ACC112 (cell line): ENCODE data around the gene SRM.
A peak's percentile ranks its signal among the peaks of the same experiment; 100 is the strongest.
"Not testable (repeated sequence)": the region's sequence is repeated elsewhere in the genome, so short reads cannot be mapped to it uniquely, and the experiment has no call there.

Experiments
- H2AFZ ChIP-seq: fragments of 200-600 bp; sonication (generic); one replicate; pipeline ENCODE4 v1.6.0; 2017; ENCODE audit warnings: antibody characterized with exemption, low read length; ENCODE audit not compliant: unreplicated experiment
- H3K27ac ChIP-seq: fragments of 200-600 bp; sonication (generic); 2 replicates; pipeline ENCODE4 v1.5.1; 2014; ENCODE audit warnings: low read depth, mild to moderate bottlenecking, antibody characterized with exemption, low read length, moderate library complexity
- H3K27me3 ChIP-seq: fragments of 200-600 bp; sonication (generic); 2 replicates; pipeline ENCODE4 v1.6.1; 2014; ENCODE audit warnings: mild to moderate bottlenecking, antibody characterized with exemption, low read length, moderate library complexity, mixed read lengths; ENCODE audit not compliant: insufficient read depth
- H3K36me3 ChIP-seq: fragments of 200-600 bp; sonication (generic); 2 replicates; pipeline ENCODE4 v1.6.1; 2016; ENCODE audit warnings: mild to moderate bottlenecking, antibody characterized with exemption, low read length, moderate library complexity, mixed read lengths; ENCODE audit not compliant: insufficient read depth
- H3K4me1 ChIP-seq: fragments of 200-600 bp; sonication (generic); one replicate; pipeline ENCODE4 v1.6.1; 2016; ENCODE audit warnings: low read length, mixed read lengths; ENCODE audit not compliant: insufficient read depth, unreplicated experiment, control insufficient read depth
- H3K4me3 ChIP-seq: fragments of 200-600 bp; sonication (generic); 2 replicates; pipeline ENCODE4 v1.5.1; 2014; ENCODE audit warnings: mild to moderate bottlenecking, low read depth, low read length
- H3K79me2 ChIP-seq: fragments of 200-600 bp; sonication (generic); one replicate; pipeline ENCODE4 v1.6.0; 2016; ENCODE audit warnings: low read length; ENCODE audit not compliant: control insufficient read depth, unreplicated experiment, insufficient read depth

SRM gene

DNA sequence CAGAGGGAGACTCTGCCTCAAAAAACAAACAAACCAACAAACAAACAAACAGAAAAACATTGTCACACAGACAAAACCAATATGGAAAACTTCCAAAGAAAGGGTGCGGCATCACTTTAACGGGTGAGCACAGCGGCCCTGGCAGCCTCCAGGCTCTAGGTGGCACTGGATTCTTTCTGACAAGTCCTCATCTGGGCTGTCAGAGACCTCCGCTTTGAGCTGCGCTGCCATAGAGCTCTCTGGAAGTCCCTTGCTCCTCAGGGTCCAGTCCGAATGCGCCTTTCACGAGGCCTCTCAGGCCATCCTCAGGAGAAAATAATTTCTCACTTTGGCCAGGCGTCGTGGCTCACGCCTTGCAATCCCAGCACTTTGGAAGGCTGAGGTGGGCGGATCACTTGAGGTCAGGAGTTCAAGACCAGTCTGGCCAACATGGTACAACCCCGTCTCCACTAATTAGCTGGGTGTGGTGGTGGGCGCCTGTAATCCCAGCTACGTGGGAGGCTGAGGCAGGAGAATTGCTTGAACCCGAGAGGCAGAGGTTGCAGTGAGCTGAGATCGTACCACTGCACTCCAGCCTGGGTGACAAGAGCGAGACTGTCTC is 4.2 kb upstream of the SRM start:
- H3K27me3 ChIP-seq, H3K4me3 ChIP-seq, H3K4me1 ChIP-seq, H2AFZ ChIP-seq, H3K27ac ChIP-seq: not testable (repeated sequence)
- peaks cover 11% of the 10 kb centered on the region for H3K79me2 ChIP-seq
- peaks cover 19% of the 10 kb centered on the region for H3K36me3 ChIP-seq

DNA sequence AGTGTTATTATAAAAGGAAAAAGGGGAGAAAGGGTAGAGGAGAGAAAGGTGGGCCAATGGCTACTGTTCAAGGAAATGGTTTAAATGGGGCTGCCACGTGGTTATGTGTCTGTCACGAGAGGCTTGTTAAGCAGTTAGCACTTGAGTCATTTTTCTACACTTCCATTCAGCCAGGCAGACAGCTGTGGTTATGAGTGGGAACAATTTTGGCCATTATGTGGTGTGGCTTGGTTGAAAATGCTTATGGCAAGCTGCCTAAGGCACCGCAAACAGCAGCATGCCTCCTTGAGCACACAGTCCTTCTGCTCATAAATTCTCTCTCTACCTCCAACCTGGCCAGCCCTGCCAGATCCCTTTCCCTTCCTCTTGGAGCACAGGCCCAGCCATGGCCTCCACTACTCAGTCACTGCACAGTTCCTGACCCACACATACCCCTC is 3.2 kb upstream of the SRM start:
- Histone ChIP-seq H3K27me3 (no peaks in the 10 kb centered on the region), H3K4me1 (peaks cover 5% of the 10 kb centered on the region), H3K36me3 (peaks cover 19% of the 10 kb centered on the region), H3K27ac (no peak overlapping the region), H3K4me3 (no peak overlapping the region), H3K79me2 (peaks cover 18% of the 10 kb centered on the region), H2AFZ (no peak overlapping the region)

DNA sequence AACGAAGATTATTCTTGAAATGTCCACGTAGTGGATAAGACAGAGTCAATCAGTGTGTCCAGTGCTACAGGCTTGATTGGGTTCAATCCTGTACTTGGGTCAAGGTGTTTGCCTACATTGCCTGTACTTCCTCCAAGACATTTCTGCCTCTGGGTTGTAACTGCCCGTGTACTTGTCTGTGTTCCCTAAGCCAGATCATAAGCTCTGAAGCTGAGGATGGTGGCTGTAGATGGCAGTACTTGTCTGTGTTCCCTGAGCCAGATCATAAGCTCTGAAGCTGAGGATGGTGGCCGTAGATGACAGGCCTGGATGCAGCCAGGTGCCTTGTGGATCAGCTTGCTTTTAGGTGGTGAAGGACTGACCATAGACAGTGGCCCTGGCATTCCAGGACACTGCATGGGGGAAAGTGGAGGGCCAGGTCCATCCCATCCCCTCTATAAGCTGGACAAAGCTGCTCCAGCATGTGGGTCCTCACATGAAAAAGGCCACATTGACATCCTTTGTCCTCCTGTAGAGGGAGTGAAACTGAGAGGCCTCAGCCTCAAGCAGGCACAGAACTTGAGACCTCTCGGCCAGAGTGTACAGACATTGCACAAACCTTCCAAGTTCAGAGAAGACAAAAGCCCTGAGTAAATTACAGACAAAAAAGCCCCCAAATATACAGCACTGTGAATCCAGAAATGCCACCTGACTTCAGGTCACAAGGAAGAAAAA is 2.0 kb upstream of the SRM start:
- Histone ChIP-seq H3K36me3 (peaks cover 13% of the 10 kb centered on the region), H3K27ac (no peak overlapping the region)

DNA sequence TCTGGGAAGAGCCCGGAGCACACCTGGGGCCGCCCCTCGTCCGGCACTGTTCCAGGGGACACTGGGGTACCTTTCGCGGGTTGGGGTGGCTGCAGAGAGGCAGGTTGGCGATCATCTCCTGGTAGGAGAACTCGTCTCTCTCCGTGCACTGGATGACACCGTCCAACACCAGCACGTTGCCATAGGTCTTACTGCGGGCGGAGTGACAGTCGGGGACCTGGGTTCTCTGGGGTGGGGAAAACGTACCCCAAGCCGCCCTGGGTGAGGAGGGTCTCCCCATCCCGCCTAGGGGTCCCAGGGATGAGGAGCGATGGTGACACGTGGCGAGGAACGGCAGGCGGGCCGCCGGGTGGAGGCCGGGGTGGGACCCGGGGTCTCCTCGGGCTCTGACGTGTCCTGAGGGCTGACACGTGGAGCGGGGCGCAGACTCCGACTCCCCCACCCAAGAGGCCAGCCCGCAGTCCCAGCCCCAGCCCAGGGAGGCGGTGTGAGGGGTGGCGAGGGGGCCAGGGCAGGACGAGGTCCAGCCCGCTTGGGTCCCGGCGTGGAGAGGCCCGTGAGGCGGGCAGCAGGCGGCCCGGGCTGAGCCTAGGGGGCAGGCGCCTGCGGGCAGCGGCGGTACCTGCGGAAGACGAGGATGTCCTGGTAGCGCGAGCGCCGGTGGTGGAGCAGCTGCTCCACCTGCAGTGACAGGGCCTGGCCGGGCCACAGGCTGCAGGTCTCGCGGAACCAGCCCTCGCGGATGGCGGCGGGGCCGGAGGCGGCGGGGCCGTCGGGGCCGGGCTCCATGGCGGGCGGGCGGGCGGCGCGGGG is 457 bp downstream of the SRM start:
- Histone ChIP-seq H3K79me2 (peaks cover 18% of the 10 kb centered on the region), H3K36me3 (no peaks in the 10 kb centered on the region; the same call in 1 of the 2 replicates), H3K4me3 (peak overlapping the region; percentile 95), H3K27ac (no peak overlapping the region), H3K27me3 (no peaks in the 10 kb centered on the region), H2AFZ (peak overlapping the region; percentile 13), H3K4me1 (peaks cover 5% of the 10 kb centered on the region)

More for the DNA sequence above, 2.0 kb upstream of the SRM start:
- Histone ChIP-seq H3K79me2 (peaks cover 18% of the 10 kb centered on the region), H3K4me1 (peaks cover 5% of the 10 kb centered on the region), H2AFZ (no peak overlapping the region), H3K27me3 (no peaks in the 10 kb centered on the region), H3K4me3 (peak overlapping the region; percentile 86; the same call in 1 of the 2 replicates)

DNA sequence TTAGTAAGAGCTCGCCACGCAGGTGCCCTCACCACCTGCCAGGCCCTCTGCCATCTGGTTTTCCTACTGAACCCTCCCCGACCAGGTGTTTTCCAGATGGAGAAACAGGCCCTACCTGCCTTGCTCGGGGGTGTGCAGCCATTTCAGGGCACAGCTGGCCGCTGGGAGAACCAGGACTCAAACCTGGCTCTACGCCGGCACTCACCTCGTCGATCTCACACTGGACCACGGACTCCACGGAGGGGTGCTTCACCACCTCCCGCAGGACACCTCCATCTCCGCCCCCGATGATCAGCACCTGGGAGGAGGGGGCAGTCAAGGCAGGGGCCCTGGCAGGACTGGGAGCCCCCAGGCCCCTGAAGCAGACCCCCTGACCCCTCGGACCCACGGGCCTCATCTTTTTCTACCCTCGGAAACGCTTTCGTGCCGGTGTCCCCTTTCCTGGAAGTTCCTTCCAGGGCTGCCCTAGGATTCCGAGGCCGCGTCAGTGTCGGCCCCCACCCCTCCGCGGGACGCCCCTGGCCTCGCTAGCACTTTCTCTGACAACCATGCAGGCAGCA is 1.1 kb downstream of the SRM start:
- Histone ChIP-seq H2AFZ (no peak overlapping the region), H3K4me1 (peaks cover 5% of the 10 kb centered on the region), H3K4me3 (peak overlapping the region; percentile 95), H3K36me3 (no peaks in the 10 kb centered on the region; the same call in 1 of the 2 replicates), H3K27me3 (no peaks in the 10 kb centered on the region), H3K27ac (no peak overlapping the region), H3K79me2 (peaks cover 18% of the 10 kb centered on the region)

GRCh38 chr1:11058026-11058425 is 1.8 kb downstream of the SRM start:
- Histone ChIP-seq H3K27ac (no peak overlapping the region), H3K79me2 (peaks cover 18% of the 10 kb centered on the region), H3K4me3 (no peak overlapping the region; the same call in 1 of the 2 replicates), H3K27me3 (no peaks in the 10 kb centered on the region), H3K36me3 (no peaks in the 10 kb centered on the region; the same call in 1 of the 2 replicates), H2AFZ (no peak overlapping the region), H3K4me1 (peaks cover 5% of the 10 kb centered on the region)

DNA sequence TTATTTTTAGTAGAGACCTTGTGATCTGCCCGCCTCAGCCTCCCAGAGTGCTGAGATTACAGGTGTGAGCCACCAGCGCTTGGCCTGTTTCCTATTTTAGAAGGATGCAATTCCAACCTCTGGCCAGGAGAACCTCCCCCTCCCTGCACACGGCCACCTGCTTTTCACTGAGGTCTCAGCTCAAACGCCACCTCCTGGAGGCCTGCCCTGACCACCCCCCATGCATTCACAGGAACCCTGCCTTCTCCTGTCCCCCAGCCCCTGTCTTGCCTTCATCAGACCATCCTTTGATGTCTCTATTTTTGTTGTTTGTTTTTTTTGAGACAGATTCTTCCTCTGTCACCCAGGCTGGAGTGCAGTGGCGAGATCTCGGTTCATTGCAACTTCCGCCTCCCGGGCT is 2.3 kb downstream of the SRM start:
- Histone ChIP-seq H3K36me3 (no peaks in the 10 kb centered on the region; the same call in 1 of the 2 replicates), H3K4me3 (no peak overlapping the region; the same call in 1 of the 2 replicates), H3K79me2 (peaks cover 18% of the 10 kb centered on the region), H3K4me1 (peaks cover 5% of the 10 kb centered on the region), H3K27ac (no peak overlapping the region), H3K27me3 (no peaks in the 10 kb centered on the region), H2AFZ (no peak overlapping the region)

DNA sequence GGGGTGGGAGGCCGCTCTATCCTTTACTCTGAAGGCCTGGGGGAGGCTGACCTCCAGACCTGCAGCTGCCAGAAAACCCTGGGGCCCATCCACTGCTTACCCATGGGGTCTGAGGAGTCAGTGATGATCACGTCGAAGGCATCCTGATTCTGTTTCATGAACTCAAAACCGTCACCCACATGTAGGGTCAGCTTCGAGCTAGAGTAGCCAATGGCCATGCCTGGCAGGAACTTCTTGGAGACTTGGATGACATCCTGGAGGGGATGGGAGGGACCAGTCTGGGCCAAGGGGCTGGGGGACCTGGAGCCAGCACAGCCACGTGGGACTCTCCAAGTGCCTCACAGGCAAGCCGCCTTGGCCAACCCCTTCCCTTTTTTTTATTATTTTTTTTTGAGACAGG is 3.3 kb downstream of the SRM start:
- Histone ChIP-seq H3K4me3 (no peak overlapping the region), H3K27ac (no peak overlapping the region), H3K27me3 (no peaks in the 10 kb centered on the region), H2AFZ (no peak overlapping the region), H3K79me2 (peaks cover 15% of the 10 kb centered on the region), H3K4me1 (peaks cover 2% of the 10 kb centered on the region), H3K36me3 (no peaks in the 10 kb centered on the region; the same call in 1 of the 2 replicates)

- H3K27me3 ChIP-seq = no peaks in the 10 kb centered on the region
Observed at GRCh38 chr1:11055676-11056075, 4.1 kb downstream of the SRM start.

DNA sequence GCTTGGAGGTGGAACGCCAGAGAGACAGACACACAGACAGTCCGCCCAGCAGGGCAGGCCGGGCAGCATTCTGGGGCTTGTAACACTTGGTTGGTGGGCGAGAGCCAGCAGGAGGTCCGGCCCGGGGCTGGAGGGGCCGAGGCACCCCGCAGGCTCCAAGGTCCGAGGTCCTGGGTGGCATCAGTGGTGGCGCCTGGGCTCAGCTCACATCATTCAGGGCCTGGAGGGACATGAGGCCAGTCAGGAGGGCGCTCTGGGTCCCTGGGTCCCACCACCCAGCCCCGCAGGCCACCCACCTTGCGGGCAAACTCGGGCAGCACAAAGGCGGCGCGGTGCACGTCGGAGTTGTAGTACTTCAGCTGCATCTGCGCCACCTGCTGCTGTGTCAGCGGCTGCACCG is 5.2 kb downstream of the SRM start:
- no peak overlapping the region for H3K27ac ChIP-seq
- H2AFZ ChIP-seq = no peak overlapping the region
- no peaks in the 10 kb centered on the region for H3K4me1 ChIP-seq
- no peaks in the 10 kb centered on the region for H3K27me3 ChIP-seq
- H3K4me3 ChIP-seq = no peak overlapping the region
- peaks cover 13% of the 10 kb centered on the region for H3K79me2 ChIP-seq
- no peaks in the 10 kb centered on the region; the same call in 1 of the 2 replicates for H3K36me3 ChIP-seq

More at GRCh38 chr1:11055676-11056075, 4.1 kb downstream of the SRM start:
- no peak overlapping the region for H2AFZ ChIP-seq
- H3K79me2 ChIP-seq = peaks cover 14% of the 10 kb centered on the region
- no peak overlapping the region for H3K27ac ChIP-seq
- H3K4me3 ChIP-seq = no peak overlapping the region
- no peaks in the 10 kb centered on the region for H3K4me1 ChIP-seq
- H3K36me3 ChIP-seq = no peaks in the 10 kb centered on the region; the same call in 1 of the 2 replicates
